Skeletal muscle tissue (tissue), 1 donor: ENCODE measurements around the gene NUS1. TPM values are rescaled to one million over a fixed set of nuclear protein-coding genes. Genes with fewer than 3 reads are reported as not detected.

Experiments used
- total RNA-seq: library from RNA; depleted of rRNA; stranded (reverse); fragments of >200 nt; gene quantifications from one replicate; pipeline ENCODE4 v1.2.3, GENCODE V29; 2014

NUS1 gene
- total RNA-seq, 1 donor from 2014 or later = 8.9 TPM

Other genes starting within 250 kb of the NUS1 start
- under 0.01 TPM for gene ROS1, start 249.5 kb upstream of the NUS1 start, total RNA-seq
- 12.0 TPM for gene DCBLD1, start 192.8 kb upstream of the NUS1 start, total RNA-seq
- 31.8 TPM for gene GOPC, start 73.0 kb upstream of the NUS1 start, total RNA-seq
- gene SLC35F1, start 231.8 kb downstream of the NUS1 start, total RNA-seq = 3.1 TPM